ENCODE measurements around the gene BMPR1B.

DNA sequence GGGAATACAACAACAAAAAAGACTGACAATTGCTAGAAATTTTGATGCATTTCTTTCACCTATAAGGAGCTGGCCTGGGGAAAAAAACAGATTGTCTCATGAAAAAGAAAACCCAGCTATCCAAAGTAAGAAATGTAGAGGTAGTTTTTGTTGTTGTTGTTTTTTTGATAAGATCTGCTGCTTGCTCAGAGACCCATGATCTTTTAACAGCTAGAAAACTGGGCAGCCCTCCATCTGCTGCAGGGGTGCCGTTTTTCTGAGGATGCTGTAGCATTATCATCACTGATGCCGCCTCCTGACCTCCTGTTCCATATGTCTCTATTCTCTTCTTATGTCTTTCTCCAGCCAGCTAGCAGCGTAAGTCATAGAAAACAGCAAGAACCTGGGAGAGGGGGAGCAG is 98.3 kb downstream of the BMPR1B start:
- no peak for TF ChIP-seq CTCF (IDR thresholded peaks at IDR 0.05; ENCODE audit: low read depth, low read length, poor library complexity, severe bottlenecking)
- TF ChIP-seq EZH2phosphoT487 (IDR thresholded peaks at IDR 0.05; ENCODE audit: borderline replicate concordance, low read length): no peak

All from DOHH2 (cell line).